ENCODE results near the gene BLM.

Gene BLM

DNA sequence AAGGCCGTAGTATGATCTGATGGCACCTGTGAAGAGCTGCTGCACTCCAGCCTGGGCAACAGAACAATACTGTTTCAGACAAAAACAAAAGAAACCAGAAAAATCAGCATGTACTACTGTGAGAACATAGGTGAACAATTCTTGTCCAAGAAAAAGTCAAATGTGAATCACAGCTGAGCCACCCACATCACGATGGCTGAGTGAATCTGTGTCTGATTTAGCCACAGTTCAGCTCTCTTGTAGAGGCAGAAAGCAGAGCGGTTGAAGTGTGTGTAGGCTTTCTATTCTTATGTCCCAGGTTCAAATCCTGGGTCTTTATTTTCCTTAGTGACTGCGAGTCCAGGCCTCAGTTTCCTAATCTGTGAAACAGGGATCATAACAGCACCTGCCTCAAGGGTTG is 146.8 kb downstream of the BLM start:
- H3K27ac ChIP-seq = peak overlapping the region; percentile 86
- TF ChIP-seq, protein P1, sequence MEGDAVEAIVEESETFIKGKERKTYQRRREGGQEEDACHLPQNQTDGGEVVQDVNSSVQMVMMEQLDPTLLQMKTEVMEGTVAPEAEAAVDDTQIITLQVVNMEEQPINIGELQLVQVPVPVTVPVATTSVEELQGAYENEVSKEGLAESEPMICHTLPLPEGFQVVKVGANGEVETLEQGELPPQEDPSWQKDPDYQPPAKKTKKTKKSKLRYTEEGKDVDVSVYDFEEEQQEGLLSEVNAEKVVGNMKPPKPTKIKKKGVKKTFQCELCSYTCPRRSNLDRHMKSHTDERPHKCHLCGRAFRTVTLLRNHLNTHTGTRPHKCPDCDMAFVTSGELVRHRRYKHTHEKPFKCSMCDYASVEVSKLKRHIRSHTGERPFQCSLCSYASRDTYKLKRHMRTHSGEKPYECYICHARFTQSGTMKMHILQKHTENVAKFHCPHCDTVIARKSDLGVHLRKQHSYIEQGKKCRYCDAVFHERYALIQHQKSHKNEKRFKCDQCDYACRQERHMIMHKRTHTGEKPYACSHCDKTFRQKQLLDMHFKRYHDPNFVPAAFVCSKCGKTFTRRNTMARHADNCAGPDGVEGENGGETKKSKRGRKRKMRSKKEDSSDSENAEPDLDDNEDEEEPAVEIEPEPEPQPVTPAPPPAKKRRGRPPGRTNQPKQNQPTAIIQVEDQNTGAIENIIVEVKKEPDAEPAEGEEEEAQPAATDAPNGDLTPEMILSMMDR (IDR thresholded peaks at IDR 0.05) = no peak
- no peak for TF ChIP-seq ZFX (IDR thresholded peaks at IDR 0.05; ENCODE audit: borderline replicate concordance)

DNA sequence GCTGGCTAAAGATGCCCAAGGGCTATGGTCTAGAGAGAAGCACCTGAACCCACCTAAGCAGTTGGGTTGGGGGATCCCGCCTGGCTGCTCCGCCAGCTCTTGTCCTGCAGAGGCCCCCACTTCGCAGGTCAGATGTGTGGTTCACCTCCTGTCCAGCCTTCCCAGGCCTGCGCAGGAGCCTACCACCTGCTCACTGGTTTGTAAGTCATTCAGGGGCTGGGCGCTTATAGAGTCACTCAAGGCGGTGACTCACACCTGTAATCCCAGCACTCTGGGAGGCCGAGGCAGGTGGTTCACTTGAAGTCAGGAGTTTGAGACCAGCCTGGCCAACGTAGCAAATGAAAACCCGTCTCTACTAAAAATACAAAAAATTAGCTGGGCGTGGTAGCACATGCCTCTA is 147.4 kb downstream of the BLM start:
- H3K27ac ChIP-seq = peak overlapping the region; percentile 86

DNA sequence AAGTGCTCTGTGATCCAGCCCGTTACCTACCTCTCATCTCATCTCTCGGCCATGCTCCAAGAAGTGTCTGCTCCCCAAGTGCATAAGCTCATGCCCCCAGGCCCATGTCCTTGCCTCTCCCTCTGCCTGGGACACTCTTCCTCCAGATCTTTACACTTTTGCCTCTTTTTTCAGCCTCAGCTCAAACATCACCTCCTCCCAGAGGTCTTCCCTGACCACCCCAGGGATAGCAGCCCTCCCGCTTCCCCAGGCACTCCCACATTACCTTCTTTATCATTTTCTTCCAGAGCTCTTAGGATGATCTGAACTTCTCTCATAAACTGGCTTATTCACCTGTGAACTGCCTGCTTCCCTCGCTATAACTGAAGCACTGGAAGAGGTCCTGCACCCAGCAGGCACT is 148.6 kb downstream of the BLM start:
- H3K27ac ChIP-seq = peak overlapping the region; percentile 78
- TF ChIP-seq, protein P1 (IDR thresholded peaks at IDR 0.05) = no peak
- no peak for TF ChIP-seq ZFX (IDR thresholded peaks at IDR 0.05; ENCODE audit: borderline replicate concordance)

More for the DNA sequence above, 147.4 kb downstream of the BLM start:
- TF ChIP-seq, protein P1 (IDR thresholded peaks at IDR 0.05) = no peak
- no peak for TF ChIP-seq ZFX (IDR thresholded peaks at IDR 0.05; ENCODE audit: borderline replicate concordance)

All from 22Rv1 (cell line).